Measurements from ENCODE around the gene CXXC1.
"Not testable (repeated sequence)": the region's sequence is repeated elsewhere in the genome, so short reads cannot be mapped to it uniquely, and the experiment has no call there.

CXXC1 gene

DNA sequence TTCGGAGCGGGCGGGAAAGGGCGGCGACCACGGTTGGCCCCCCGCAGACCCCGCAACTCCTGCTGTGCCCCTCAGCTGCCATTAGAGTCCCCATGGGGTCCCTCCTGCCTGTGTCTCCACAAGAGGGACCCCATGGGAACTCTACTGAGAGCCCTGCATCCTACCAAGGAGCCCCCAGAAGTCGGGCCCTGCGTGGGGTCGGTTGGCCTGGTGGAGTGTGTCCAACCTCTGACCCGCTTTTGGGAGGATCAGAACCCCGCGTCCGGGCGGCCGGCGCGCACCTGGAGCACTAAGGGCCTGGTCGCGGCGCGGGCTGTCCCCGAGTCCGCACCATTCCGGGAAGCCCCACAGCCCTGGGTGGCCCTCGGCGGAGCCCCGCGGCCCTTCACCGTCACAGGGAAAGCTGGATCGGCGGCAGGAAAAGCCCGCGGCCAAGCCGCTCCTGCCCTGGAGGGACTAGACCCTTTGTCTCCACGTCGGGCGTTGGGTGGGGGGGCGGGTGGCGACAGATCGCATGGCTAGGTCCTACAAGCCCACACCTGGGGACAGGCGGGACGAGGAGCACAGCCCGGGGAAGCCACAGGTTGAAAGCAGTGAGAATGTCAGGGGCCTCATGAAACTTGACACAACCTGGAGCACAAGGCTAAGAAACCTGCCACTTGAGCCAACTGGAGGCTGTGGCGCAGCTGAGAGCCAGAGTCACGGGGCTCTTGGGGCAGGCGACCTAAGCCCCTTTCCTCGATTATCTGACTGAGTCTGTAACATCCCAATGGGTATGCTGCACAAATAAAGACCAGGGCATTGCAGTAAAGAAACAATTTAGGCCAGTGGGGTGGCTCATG, 11.2 kb upstream of the CXXC1 start:
- H3K9ac ChIP-seq (ENCODE audit: low read depth in 1 of 2, low read length in 2 of 2) = no peak overlapping the region
- peaks cover 8 to 12% of the 10 kb centered on the region in 2 donors for H3K27me3 ChIP-seq (ENCODE audit: control insufficient read depth in 1 of 2, insufficient read depth in 2 of 2, low read length in 2 of 2)

DNA sequence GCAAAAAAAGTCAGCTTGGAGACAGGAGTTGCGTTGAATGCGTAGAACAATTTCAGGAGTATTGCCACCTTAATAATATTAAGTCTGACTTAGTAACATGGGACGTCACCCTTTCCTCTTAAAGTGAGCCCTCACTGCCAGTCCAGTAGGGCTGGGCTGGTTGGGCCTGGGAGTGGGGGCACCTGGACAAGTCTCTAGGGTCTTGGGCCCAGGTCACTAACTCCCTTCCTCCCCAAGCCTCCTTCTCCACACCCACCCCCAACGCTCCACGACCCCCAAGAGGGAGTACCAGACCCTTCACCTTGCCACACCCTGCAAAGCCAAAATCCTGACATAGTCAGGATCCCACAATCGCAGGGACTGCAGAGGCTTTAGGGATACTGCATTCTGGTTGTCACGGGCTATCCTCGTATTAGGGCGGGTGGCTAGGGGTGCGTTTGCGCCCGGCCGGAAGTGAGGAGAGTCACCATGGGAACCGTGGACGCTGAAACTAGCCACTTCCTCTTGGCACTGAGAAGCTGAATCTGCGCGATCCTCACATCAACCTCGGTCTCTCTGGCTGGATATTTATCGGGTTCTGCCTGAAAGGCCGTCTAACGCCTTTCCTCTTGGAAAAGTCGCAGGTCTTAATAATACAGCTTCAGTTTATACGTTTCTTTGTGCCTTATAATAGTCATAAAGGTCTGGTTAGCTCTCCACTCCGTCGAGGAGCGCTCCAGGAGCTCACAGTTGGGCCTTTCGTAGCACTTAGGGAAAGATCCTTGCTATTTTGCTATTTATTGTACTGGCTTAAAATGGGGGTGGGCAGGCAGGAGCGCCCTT, 10.3 kb upstream of the CXXC1 start:
- H3K27me3 ChIP-seq (ENCODE audit: control insufficient read depth in 1 of 2, insufficient read depth in 2 of 2, low read length in 2 of 2) = peaks cover 8 to 10% of the 10 kb centered on the region in 2 donors
- H3K36me3 ChIP-seq (ENCODE audit: control insufficient read depth in 1 of 2, insufficient read depth in 2 of 2, low read length in 2 of 2) = no peaks in the 10 kb centered on the region
- peaks cover 0 to 3% of the 10 kb centered on the region in 2 donors for H3K9me3 ChIP-seq (ENCODE audit: control insufficient read depth in 1 of 2, low read length in 2 of 2)
- peak overlapping the region; percentile 13 to 39 for H3K9ac ChIP-seq (ENCODE audit: low read depth in 1 of 2, low read length in 2 of 2)
- H3K27ac ChIP-seq (ENCODE audit: low read depth, low read length) = no peak overlapping the region
- no peaks in the 10 kb centered on the region for H3K4me1 ChIP-seq (ENCODE audit: control insufficient read depth in 1 of 2, insufficient read depth in 2 of 2, low read length in 2 of 2)
- H3K4me3 ChIP-seq (ENCODE audit: low read depth in 1 of 2, low read length in 2 of 2) = peak overlapping the region; percentile 70 to 87

More for the DNA sequence above, 11.2 kb upstream of the CXXC1 start:
- Histone ChIP-seq H3K4me1 (ENCODE audit: control insufficient read depth in 1 of 2, insufficient read depth in 2 of 2, low read length in 2 of 2) (no peaks in the 10 kb centered on the region), H3K27ac (ENCODE audit: low read depth, low read length) (no peak overlapping the region), H3K4me3 (ENCODE audit: low read depth in 1 of 2, low read length in 2 of 2) (peak overlapping the region; percentile 70 to 87), H3K36me3 (ENCODE audit: control insufficient read depth in 1 of 2, insufficient read depth in 2 of 2, low read length in 2 of 2) (no peaks in the 10 kb centered on the region), H3K9me3 (ENCODE audit: control insufficient read depth in 1 of 2, low read length in 2 of 2) (peaks cover 0 to 3% of the 10 kb centered on the region in 2 donors)

GRCh38 chr18:50293039-50293438, 5.5 kb upstream of the CXXC1 start:
- H3K27ac ChIP-seq (ENCODE audit: low read depth, low read length) = no peak overlapping the region

GRCh38 chr18:50289108-50289443, 1.6 kb upstream of the CXXC1 start:
- Histone ChIP-seq H3K4me1 (ENCODE audit: control insufficient read depth in 1 of 2, insufficient read depth in 2 of 2, low read length in 2 of 2) (peaks cover 10% of the 10 kb centered on the region in 2 donors), H3K9me3 (ENCODE audit: control insufficient read depth in 1 of 2, low read length in 2 of 2) (no peaks in the 10 kb centered on the region), H3K36me3 (ENCODE audit: control insufficient read depth in 1 of 2, insufficient read depth in 2 of 2, low read length in 2 of 2) (peaks cover 3 to 19% of the 10 kb centered on the region in 2 donors), H3K4me3 (ENCODE audit: low read depth in 1 of 2, low read length in 2 of 2) (no peak overlapping the region), H3K27ac (ENCODE audit: low read depth, low read length) (no peak overlapping the region), H3K9ac (ENCODE audit: low read depth in 1 of 2, low read length in 2 of 2) (no peak overlapping the region), H3K27me3 (ENCODE audit: control insufficient read depth in 1 of 2, insufficient read depth in 2 of 2, low read length in 2 of 2) (no peaks in the 10 kb centered on the region)

More at GRCh38 chr18:50293039-50293438, 5.5 kb upstream of the CXXC1 start:
- Histone ChIP-seq H3K9me3 (ENCODE audit: control insufficient read depth in 1 of 2, low read length in 2 of 2) (no peaks in the 10 kb centered on the region), H3K4me3 (ENCODE audit: low read depth in 1 of 2, low read length in 2 of 2) (no peak overlapping the region), H3K27me3 (ENCODE audit: control insufficient read depth in 1 of 2, insufficient read depth in 2 of 2, low read length in 2 of 2) (no peaks in the 10 kb centered on the region), H3K9ac (ENCODE audit: low read depth in 1 of 2, low read length in 2 of 2) (no peak overlapping the region), H3K4me1 (ENCODE audit: control insufficient read depth in 1 of 2, insufficient read depth in 2 of 2, low read length in 2 of 2) (no peaks in the 10 kb centered on the region), H3K36me3 (ENCODE audit: control insufficient read depth in 1 of 2, insufficient read depth in 2 of 2, low read length in 2 of 2) (no peaks in the 10 kb centered on the region)

- not testable (repeated sequence) for H3K9me3 ChIP-seq (ENCODE audit: control insufficient read depth in 1 of 2, low read length in 2 of 2); H3K27me3 ChIP-seq (ENCODE audit: control insufficient read depth in 1 of 2, insufficient read depth in 2 of 2, low read length in 2 of 2); H3K27ac ChIP-seq (ENCODE audit: low read depth, low read length); H3K4me1 ChIP-seq (ENCODE audit: control insufficient read depth in 1 of 2, insufficient read depth in 2 of 2, low read length in 2 of 2)
- H3K4me3 ChIP-seq (ENCODE audit: low read depth in 1 of 2, low read length in 2 of 2) = peak overlapping the region; percentile 87 to 97
- peaks cover 8 to 25% of the 10 kb centered on the region in 2 donors for H3K36me3 ChIP-seq (ENCODE audit: control insufficient read depth in 1 of 2, insufficient read depth in 2 of 2, low read length in 2 of 2)
- peak overlapping the region; percentile 67 to 93 for H3K9ac ChIP-seq (ENCODE audit: low read depth in 1 of 2, low read length in 2 of 2)
These were observed 1.0 kb upstream of the CXXC1 start for GRCh38 chr18:50288348-50289107.

DNA sequence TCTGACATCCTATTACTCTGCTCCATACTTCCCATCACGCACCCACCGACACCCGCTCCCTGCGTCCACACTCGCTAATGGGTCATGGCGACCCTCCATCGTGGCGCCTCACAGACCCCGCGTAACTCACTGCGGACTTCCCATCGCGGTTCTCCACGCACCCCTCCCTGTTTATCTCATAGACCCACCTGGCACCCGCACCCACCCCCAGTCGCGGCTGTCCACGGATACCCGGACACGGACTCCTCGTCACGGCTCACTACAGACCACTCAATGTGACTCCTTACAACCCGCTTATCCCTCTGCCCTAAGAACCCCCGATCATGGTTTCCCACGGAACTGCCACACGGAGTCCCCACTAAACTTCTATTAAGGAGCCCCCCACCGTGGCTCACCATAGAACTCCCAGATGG, 458 bp downstream of the CXXC1 start:
- Histone ChIP-seq H3K4me1 (ENCODE audit: control insufficient read depth in 1 of 2, insufficient read depth in 2 of 2, low read length in 2 of 2) (peaks cover 13 to 14% of the 10 kb centered on the region in 2 donors), H3K27ac (ENCODE audit: low read depth, low read length) (no peak overlapping the region), H3K36me3 (ENCODE audit: control insufficient read depth in 1 of 2, insufficient read depth in 2 of 2, low read length in 2 of 2) (peaks cover 13 to 37% of the 10 kb centered on the region in 2 donors)

DNA sequence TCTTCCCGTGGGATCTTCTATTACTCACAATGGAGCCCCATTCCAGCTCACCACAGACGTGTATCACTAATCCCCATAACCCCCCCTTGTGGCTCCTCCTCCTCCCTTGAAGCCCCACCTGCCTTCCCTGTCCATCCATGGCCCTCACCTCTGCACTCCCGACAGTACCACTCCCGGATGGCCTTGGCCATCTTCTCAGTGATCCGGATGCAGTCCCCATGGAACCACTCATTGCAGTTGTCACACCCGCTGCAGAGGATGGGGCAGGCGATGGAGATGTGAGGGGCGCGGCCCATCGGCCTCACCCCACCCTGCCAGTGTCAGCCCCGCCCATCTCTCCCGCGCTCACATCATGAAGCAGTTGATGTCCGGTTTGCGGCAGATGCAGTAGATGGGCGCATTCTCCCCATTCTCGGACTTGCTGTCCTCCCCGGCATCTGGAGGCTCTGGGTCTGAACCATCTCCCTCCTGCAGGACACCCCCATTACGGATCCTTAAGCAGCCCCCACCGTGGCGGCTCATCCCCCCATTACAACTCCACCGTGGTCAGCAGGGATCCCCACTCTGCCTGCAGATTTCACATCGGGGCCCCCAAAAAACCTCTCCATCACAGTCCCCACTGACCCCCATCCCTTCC, 983 bp downstream of the CXXC1 start:
- H3K36me3 ChIP-seq (ENCODE audit: control insufficient read depth in 1 of 2, insufficient read depth in 2 of 2, low read length in 2 of 2) = peaks cover 13 to 37% of the 10 kb centered on the region in 2 donors
- peak overlapping the region; percentile 92 to 93 for H3K9ac ChIP-seq (ENCODE audit: low read depth in 1 of 2, low read length in 2 of 2)
- H3K9me3 ChIP-seq (ENCODE audit: control insufficient read depth in 1 of 2, low read length in 2 of 2) = no peaks in the 10 kb centered on the region
- peak overlapping the region; percentile 87 to 97 for H3K4me3 ChIP-seq (ENCODE audit: low read depth in 1 of 2, low read length in 2 of 2)
- no peaks in the 10 kb centered on the region for H3K27me3 ChIP-seq (ENCODE audit: control insufficient read depth in 1 of 2, insufficient read depth in 2 of 2, low read length in 2 of 2)
- H3K4me1 ChIP-seq (ENCODE audit: control insufficient read depth in 1 of 2, insufficient read depth in 2 of 2, low read length in 2 of 2) = peaks cover 16 to 17% of the 10 kb centered on the region in 2 donors
- H3K27ac ChIP-seq (ENCODE audit: low read depth, low read length) = no peak overlapping the region

More for the DNA sequence above, 458 bp downstream of the CXXC1 start:
- Histone ChIP-seq H3K9me3 (ENCODE audit: control insufficient read depth in 1 of 2, low read length in 2 of 2) (no peaks in the 10 kb centered on the region), H3K27me3 (ENCODE audit: control insufficient read depth in 1 of 2, insufficient read depth in 2 of 2, low read length in 2 of 2) (no peaks in the 10 kb centered on the region), H3K9ac (ENCODE audit: low read depth in 1 of 2, low read length in 2 of 2) (peak overlapping the region; percentile 92 to 93), H3K4me3 (ENCODE audit: low read depth in 1 of 2, low read length in 2 of 2) (peak overlapping the region; percentile 87 to 97)

DNA sequence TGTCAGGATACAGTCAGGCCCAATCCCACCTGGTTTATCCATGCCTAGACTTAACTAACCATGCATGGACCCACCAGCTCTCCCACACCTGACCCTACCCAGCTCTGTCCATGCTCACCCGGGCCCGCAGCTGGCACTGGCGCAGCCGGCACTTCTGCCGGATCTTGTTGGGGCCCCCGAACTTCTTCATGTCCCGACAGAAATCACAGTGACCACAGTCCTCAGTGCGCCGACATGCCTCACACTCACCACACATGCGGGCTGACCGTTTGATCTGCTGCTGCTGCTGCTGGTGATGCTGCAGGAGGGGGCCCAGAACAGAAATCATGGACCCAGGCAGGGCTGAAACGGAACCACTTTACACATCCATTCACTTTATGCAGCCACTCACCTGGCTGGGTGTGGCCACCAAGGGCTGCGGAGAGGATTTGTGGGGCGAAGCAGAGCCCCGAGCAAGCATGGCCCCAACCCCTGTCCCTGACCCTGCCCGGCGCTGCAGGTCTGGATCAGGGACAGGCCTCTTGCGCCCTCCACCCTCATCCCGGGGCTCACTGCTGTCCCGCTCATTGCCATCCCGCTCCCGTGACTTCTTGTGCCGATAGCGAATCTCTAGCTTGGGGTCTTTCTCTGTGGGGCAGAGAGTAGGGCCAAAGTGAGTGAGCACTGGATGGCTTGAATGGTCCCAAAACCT, 1.7 kb downstream of the CXXC1 start:
- peak overlapping the region in 1 of 2 donors; percentile 93 for H3K9ac ChIP-seq (ENCODE audit: low read depth in 1 of 2, low read length in 2 of 2)
- H3K4me3 ChIP-seq (ENCODE audit: low read depth in 1 of 2, low read length in 2 of 2) = no peak overlapping the region
- H3K4me1 ChIP-seq (ENCODE audit: control insufficient read depth in 1 of 2, insufficient read depth in 2 of 2, low read length in 2 of 2) = peaks cover 17 to 18% of the 10 kb centered on the region in 2 donors
- no peaks in the 10 kb centered on the region for H3K27me3 ChIP-seq (ENCODE audit: control insufficient read depth in 1 of 2, insufficient read depth in 2 of 2, low read length in 2 of 2)
- H3K36me3 ChIP-seq (ENCODE audit: control insufficient read depth in 1 of 2, insufficient read depth in 2 of 2, low read length in 2 of 2) = peaks cover 13 to 37% of the 10 kb centered on the region in 2 donors
- no peaks in the 10 kb centered on the region for H3K9me3 ChIP-seq (ENCODE audit: control insufficient read depth in 1 of 2, low read length in 2 of 2)
- H3K27ac ChIP-seq (ENCODE audit: low read depth, low read length) = no peak overlapping the region

- Histone ChIP-seq H3K36me3 (ENCODE audit: control insufficient read depth in 1 of 2, insufficient read depth in 2 of 2, low read length in 2 of 2) (peaks cover 13 to 37% of the 10 kb centered on the region in 2 donors), H3K27me3 (ENCODE audit: control insufficient read depth in 1 of 2, insufficient read depth in 2 of 2, low read length in 2 of 2) (no peaks in the 10 kb centered on the region), H3K27ac (ENCODE audit: low read depth, low read length) (no peak overlapping the region), H3K4me3 (ENCODE audit: low read depth in 1 of 2, low read length in 2 of 2) (no peak overlapping the region), H3K9me3 (ENCODE audit: control insufficient read depth in 1 of 2, low read length in 2 of 2) (no peaks in the 10 kb centered on the region), H3K4me1 (ENCODE audit: control insufficient read depth in 1 of 2, insufficient read depth in 2 of 2, low read length in 2 of 2) (peaks cover 24 to 25% of the 10 kb centered on the region in 2 donors), H3K9ac (ENCODE audit: low read depth in 1 of 2, low read length in 2 of 2) (no peak overlapping the region)
These were observed 2.4 kb downstream of the CXXC1 start for GRCh38 chr18:50285071-50285470.

All from duodenal mucosa (tissue), 2 donors.